ENCODE results near the gene HTR3A.
"Not testable (repeated sequence)": the region's sequence is repeated elsewhere in the genome, so short reads cannot be mapped to it uniquely, and the experiment has no call there.

Gene HTR3A

GRCh38 chr11:113974741-113975470 lies at the start of gene HTR3A:
Gene HTR3A, plus strand, starts transcription at chr11:113975108. Its CDS starts 218 bp downstream, at chr11:113975326.
- TF ChIP-seq CTCF (IDR thresholded peaks at IDR 0.05; ENCODE audit: extremely low read depth, missing control alignments), result no peak
- no peak for DNase-seq (ENCODE audit: low spot score)

GRCh38 chr11:113926273-113927197 lies 48.4 kb upstream of the HTR3A start:
- no peak for TF ChIP-seq CTCF (IDR thresholded peaks at IDR 0.05; ENCODE audit: extremely low read depth, missing control alignments)
- no peak for DNase-seq (ENCODE audit: low spot score)

GRCh38 chr11:113928311-113928710 lies 46.6 kb upstream of the HTR3A start:
- DNase-seq (ENCODE audit: low spot score), result no peak
- no peak for TF ChIP-seq CTCF (IDR thresholded peaks at IDR 0.05; ENCODE audit: extremely low read depth, missing control alignments)

GRCh38 chr11:113932788-113933187 lies 42.1 kb upstream of the HTR3A start:
- TF ChIP-seq CTCF (IDR thresholded peaks at IDR 0.05; ENCODE audit: extremely low read depth, missing control alignments), result no peak
- no peak for DNase-seq (ENCODE audit: low spot score)

- not testable (repeated sequence) for DNase-seq (ENCODE audit: low spot score)
Measured at GRCh38 chr11:113934193-113934592, 40.7 kb upstream of the HTR3A start.

- DNase-seq (ENCODE audit: low spot score), result no peak
- TF ChIP-seq CTCF (IDR thresholded peaks at IDR 0.05; ENCODE audit: extremely low read depth, missing control alignments), result no peak
Measured at GRCh38 chr11:113934761-113935160, 40.1 kb upstream of the HTR3A start.

- no peak for DNase-seq (ENCODE audit: low spot score)
- no peak for TF ChIP-seq CTCF (IDR thresholded peaks at IDR 0.05; ENCODE audit: extremely low read depth, missing control alignments)
Measured at GRCh38 chr11:113935858-113936257, 39.0 kb upstream of the HTR3A start.

All from GM20000 (cell line).